GM19328 (cell line): ENCODE measurements around the gene GPATCH4.
"Not testable (repeated sequence)": the region's sequence is repeated elsewhere in the genome, so short reads cannot be mapped to it uniquely, and the experiment has no call there.

Experiments
- ATAC-seq: cut with Tn5 transposase; IDR thresholded peaks from one replicate; pipeline ENCODE4 v1.9.1; 2021; ENCODE audit warnings: mild to moderate bottlenecking, moderate library complexity; ENCODE audit not compliant: unreplicated experiment

Gene GPATCH4

DNA sequence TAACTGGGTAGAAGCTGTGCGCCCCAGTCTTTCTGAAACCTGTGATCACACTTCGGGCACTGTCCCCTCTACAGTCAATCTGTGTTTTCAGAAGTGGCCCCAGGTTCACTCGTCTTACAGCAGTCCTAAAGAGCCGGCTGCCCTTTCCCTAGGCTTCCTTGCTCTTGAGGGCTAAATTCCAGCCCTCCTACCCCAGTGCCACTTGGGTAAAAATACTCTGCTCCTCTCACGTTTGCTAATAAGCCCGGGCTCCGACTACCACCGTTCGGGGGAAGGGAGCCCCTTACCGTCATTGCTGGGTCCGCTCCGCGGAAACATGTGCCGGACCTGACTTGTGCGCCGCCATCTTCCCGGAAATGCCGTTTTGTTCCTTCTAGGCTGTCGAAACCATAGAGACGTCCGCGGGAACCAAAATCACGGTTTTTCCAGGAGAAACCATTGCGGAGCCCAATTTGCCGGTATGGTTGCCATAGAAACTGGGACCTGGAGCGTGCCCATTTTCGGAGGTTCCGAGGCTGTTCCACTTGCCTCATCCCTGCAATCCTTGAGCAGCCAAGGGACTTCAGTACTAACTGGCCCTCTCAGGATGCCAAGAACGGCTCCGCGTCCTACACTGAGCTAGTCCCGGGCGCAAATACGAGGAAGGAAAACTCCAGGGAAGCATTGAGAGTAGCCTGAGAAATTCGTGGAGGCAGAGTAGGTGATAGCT is at the start of gene GPATCH4:
Gene GPATCH4, minus strand, starts transcription at position 358 of the 709 bp plus-strand sequence.
- peak; percentile 61 for ATAC-seq

DNA sequence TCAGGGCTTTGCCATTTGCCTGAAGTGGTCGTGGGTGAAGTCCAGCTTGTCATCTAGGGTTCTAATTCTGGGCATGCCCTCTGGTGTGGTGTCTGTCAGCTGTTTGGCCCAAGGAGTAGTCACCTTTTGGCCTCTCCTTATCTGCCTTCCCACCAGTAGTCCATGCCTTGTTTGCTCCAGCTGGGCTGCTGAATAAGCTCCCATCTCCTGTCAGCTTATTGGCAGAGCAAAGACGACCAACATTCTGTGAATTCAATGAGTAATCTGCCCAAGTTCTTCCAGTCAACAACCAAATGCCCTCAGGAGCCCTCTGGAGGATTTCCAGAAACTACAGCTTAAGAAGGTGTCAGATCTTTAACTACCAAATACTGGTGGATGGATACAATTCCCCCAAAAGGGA is 47.7 kb upstream of the GPATCH4 start:
- ATAC-seq = no peak

DNA sequence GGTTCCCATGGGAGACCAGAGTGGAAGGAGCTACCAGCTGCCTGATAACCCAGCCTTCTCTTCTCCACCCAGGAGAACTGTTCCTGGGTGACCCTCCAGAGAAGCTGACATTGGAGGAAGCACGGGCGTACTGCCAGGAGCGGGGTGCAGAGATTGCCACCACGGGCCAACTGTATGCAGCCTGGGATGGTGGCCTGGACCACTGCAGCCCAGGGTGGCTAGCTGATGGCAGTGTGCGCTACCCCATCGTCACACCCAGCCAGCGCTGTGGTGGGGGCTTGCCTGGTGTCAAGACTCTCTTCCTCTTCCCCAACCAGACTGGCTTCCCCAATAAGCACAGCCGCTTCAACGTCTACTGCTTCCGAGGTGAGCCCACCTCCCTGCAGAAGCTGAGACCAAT is 47.2 kb upstream of the GPATCH4 start:
- no peak for ATAC-seq

DNA sequence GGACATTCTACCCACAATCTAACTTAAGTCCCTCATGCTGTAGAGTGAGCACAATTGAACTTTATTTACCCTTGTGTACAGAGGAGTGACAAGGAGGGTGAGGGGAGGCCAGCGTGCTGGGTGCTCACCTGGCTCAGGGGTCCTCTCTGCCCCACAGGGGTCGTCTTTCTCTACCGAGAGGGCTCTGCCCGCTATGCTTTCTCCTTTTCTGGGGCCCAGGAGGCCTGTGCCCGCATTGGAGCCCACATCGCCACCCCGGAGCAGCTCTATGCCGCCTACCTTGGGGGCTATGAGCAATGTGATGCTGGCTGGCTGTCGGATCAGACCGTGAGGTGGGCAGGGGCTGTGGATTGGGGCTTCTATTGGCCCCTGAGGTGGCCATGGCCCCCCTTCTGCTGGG is 46.1 kb upstream of the GPATCH4 start:
- no peak for ATAC-seq

GRCh38 chr1:156646738-156647211 is 45.5 kb upstream of the GPATCH4 start:
- no peak for ATAC-seq

GRCh38 chr1:156645666-156646065 is 44.4 kb upstream of the GPATCH4 start:
- no peak for ATAC-seq

- no peak for ATAC-seq
These were observed 43.8 kb upstream of the GPATCH4 start for GRCh38 chr1:156645056-156645455.

GRCh38 chr1:156644640-156645039 is 43.4 kb upstream of the GPATCH4 start:
- no peak for ATAC-seq

DNA sequence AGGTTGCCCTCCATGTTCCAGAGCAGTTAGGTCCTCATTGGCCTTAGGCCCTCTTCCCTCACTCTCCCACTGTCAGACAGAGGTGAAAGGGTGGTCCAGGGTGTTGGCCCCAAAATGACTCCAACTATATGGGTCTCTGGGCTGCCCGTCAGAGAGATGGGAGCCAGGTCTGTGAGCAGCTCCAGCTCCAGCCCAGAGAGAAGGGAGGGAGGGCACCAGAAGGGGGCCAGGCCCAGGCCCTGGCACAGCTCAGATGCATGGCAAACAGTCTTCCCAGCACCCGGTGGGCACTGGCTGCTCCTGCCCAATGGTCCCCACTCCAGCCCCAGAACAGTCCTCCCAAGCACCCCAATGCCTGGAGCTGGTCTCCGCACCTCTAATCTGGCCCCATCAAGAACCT is 42.9 kb upstream of the GPATCH4 start:
- ATAC-seq = no peak

- no peak for ATAC-seq
These were observed 42.5 kb upstream of the GPATCH4 start for GRCh38 chr1:156643778-156644092.

GRCh38 chr1:156643049-156643777 is 41.9 kb upstream of the GPATCH4 start:
- no peak for ATAC-seq

DNA sequence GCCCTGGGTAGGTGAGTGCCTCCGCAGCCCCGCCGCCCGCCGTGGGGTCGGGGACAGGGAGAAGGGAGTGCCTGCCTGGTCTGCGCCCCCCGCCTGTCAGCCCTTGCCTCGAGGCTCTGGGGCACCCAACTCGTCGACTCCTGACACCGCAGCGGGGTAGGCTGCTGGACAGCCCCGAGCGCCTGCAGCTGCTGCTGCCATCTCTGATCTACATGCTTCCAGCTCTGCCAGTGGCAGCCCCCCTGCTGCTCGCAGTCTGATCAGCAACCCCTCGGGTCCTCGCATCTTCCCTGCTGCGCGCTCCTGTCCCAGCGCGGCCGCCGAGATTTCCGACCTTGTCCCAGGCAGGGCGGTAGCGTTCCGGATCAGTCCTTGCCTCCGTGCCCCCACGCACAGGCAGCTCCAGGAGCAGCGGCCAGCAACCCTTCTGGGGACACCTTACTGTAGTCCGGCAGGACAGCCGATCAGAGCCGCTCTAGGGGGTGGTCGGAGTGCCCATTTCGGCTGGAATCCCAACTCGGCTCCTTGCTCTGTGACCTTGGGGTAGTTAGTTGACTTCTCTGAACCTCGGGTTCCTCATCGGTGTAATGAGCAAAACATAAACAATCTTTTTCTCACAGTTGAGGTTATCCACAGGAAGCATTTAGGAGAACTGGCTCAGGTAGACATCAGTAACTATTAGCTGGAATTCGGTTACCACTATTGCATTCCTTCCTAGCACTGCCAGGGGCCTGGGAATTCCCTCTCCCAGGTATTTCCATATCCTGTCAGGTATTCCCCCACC is 41.2 kb upstream of the GPATCH4 start:
- no peak for ATAC-seq

DNA sequence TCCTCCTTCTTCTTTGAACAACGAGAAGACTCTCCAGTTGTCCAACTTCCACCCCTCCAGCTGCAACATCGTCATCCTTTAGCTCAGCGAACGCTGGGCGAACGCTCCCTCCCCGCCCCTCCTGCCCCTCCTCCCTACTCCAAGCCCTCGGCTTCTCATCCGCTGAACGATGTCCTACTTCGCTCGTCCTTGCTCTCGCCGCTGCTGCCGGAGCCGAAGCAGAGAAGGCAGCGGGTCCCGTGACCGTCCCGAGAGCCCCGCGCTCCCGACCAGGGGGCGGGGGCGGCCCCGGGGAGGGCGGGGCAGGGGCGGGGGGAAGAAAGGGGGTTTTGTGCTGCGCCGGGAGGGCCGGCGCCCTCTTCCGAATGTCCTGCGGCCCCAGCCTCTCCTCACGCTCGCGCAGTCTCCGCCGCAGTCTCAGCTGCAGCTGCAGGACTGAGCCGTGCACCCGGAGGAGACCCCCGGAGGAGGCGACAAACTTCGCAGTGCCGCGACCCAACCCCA is 40.5 kb upstream of the GPATCH4 start, which contains the start of gene BCAN:
Gene BCAN, plus strand, starts transcription at position 357 of the 504 bp plus-strand sequence. CDS start 3,938 bp downstream, outside the sequence.
- ATAC-seq = no peak

DNA sequence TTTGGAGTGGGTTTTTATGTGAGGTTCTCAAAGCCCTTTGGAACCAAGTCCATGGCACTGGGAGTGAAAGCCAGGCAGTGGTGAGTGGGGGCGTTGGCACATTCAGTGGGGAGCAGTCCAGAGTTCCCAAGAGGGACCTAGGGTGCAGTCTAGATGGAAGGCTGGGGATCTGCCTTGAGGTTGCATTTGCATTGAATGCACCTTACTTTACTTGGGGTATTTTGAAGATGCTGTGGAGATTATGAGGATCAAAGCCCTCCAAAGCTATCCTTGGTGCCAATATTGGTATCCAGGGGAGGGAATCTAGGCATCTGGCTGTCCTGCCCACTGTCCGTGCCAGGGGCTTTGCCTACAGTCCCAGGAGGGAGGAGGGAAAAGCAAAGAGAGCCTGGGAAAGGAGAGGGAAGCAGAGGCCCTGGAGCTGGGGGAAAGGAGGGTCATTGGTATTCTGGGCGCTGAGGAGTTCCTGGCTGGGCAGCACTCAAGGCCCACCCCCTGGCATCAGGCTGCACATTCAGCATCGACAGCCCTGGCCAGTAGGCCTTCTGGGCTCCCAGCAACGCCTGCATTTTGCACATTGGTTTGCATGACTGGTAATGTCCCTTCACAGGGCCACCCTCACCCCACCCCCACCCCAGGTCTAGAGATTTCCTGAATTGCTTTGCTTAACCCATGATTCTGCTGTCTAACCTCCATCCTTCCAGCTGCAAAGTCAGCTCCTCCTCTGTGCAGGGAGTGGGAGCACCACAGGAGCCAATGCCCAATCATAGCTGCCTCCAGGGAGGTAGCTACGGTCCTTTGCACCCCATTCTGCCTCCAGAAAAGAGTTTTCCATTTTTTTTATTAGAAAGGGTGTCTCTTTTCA is 39.8 kb upstream of the GPATCH4 start:
- ATAC-seq = no peak

GRCh38 chr1:156639601-156640101 is 38.4 kb upstream of the GPATCH4 start:
- no peak for ATAC-seq

DNA sequence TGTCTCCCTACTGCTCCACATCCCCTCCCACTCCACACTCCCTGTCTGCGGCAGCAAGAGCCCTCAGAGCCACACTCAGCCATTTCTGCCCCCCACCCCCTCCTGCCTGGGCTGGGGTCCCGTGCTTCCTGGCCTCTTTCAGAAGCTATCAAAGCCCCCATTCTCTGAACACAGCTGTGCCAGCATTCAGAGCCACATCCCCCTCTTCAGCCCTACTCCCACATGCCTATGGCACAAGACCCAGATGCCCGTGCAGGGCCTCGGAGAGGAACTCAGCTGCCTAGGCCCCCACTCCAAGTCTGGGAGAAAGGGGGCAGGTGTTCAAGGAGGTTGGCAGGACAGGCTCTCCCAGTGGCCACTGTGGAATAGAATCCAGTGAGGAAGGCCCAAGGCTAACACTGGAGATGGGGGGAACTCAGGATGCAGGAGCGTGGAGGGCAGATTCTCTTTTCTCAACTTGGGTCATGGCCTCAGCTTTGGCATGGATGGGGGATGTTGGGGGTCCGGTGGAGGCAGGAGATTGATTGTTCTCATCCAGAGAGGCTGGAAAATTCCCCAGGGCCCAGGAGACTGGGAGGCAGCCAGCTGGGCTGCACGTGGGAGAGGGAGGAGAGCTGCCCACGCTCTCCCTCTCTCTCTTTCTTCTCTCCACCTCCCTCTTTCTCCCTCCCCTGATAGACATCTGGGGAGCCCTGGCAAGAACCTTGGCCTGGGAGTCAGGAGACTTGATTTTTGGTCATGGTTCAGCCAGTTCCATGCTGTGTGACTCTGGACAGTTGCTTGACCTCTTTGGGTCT is 37.1 kb upstream of the GPATCH4 start:
- ATAC-seq = no peak

DNA sequence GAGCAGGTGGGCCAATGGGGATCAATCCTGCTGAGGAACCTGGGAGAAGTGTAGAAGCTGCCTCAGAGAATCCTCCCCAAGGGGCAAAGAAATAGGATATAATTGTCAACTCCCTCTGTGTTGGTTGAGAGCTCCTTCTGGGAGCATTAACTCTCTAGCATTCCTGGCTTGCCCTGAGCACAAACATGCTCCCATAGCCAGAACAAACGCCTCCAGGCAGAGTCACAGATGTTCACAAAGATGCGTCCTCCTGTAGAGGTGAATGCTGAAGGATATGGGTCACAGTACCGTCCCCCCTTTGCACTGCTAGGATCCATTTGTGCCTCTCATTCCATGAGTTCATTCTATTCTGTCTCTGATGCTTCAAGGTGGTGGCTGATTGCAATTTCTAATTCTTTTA is 31.1 kb upstream of the GPATCH4 start:
- no peak for ATAC-seq

GRCh38 chr1:156631152-156631551 is 29.9 kb upstream of the GPATCH4 start:
- not testable (repeated sequence) for ATAC-seq

DNA sequence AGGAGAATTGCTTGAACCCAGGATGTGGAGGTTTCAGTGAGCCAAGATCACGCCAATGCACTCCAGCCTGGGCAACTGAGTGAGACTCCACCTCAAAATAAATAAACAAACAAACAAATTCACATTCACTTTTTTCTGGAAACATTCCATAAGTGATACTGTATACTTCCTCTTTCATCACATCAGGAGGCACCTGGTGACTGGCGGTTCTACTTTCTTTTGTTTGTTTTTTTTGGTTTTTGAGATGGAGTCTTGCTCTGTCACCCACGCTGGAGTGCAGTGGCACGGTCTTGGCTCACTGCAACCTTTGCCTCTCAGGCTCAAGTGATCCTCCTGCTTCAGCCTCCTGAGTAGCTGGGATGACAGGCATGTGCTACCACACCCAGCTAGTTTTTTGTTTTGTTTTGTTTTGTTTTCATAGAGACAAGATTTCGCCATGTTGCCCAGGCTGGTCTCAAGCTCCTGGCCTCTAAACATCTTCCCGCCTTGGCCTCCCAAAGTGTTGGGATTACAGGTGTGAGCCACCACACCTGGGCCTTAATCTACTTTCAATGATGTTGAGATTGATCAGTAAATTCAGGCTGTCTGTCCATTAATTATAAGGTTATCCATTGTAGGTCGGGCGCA is 28.7 kb upstream of the GPATCH4 start:
- no peak for ATAC-seq
